NCI-H2196 treated with DMSO at 0.1 percent for 48 hours (cell line): ENCODE measurements around the gene HDAC1.

Experiments
- DNase-seq: peaks from one replicate; lab custom pipeline; 2025; ENCODE audit not compliant: unreplicated experiment; lab: John Stamatoyannopoulos, UW

HDAC1 gene

GRCh38 chr1:32365445-32365844 lies 73.6 kb downstream of the HDAC1 start:
- no peak for DNase-seq

GRCh38 chr1:32367912-32368635 lies 76.2 kb downstream of the HDAC1 start:
- DNase-seq: no peak

- DNase-seq: no peak
These were observed 80.4 kb downstream of the HDAC1 start for GRCh38 chr1:32372149-32372756.

- DNase-seq: no peak
These were observed 82.2 kb downstream of the HDAC1 start for GRCh38 chr1:32373996-32374592.

- DNase-seq: no peak
These were observed 84.3 kb downstream of the HDAC1 start for GRCh38 chr1:32376199-32376598.

- DNase-seq: no peak
These were observed 85.8 kb downstream of the HDAC1 start for GRCh38 chr1:32377541-32378220.

GRCh38 chr1:32380057-32380456 lies 88.2 kb downstream of the HDAC1 start:
- no peak for DNase-seq
